Measurements from ENCODE around the gene CSNK2A3.

DNA sequence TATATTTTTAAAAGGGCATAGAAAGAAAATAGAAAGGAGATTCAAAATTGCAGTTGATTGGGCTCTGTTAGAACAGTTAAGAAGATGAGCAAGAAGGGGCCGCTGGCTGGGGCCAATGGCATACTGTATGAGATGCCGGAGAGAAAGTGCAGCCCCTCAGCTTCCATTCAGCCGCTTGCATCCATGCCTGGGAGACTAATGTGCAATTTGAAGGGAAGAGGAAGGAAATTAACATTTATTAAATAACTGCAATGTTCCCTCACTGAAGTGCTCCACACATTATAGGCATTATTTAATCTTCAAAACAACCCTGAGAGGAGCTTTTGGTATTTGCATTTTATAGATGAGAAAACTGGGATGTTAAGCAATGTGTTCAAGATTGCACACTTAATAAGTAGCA is 44.7 kb upstream of the CSNK2A3 start:
- TF ChIP-seq, protein P1, sequence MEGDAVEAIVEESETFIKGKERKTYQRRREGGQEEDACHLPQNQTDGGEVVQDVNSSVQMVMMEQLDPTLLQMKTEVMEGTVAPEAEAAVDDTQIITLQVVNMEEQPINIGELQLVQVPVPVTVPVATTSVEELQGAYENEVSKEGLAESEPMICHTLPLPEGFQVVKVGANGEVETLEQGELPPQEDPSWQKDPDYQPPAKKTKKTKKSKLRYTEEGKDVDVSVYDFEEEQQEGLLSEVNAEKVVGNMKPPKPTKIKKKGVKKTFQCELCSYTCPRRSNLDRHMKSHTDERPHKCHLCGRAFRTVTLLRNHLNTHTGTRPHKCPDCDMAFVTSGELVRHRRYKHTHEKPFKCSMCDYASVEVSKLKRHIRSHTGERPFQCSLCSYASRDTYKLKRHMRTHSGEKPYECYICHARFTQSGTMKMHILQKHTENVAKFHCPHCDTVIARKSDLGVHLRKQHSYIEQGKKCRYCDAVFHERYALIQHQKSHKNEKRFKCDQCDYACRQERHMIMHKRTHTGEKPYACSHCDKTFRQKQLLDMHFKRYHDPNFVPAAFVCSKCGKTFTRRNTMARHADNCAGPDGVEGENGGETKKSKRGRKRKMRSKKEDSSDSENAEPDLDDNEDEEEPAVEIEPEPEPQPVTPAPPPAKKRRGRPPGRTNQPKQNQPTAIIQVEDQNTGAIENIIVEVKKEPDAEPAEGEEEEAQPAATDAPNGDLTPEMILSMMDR (IDR thresholded peaks at IDR 0.05) = no peak
- no peak for TF ChIP-seq EZH2 (IDR thresholded peaks at IDR 0.05; ENCODE audit: borderline replicate concordance, insufficient read depth, low read depth, low read length, poor library complexity, severe bottlenecking)

All from B cell (primary cell).